ENCODE results near the gene GPR37L1.
"Not testable (repeated sequence)": the region's sequence is repeated elsewhere in the genome, so short reads cannot be mapped to it uniquely, and the experiment has no call there.

GPR37L1 gene

DNA sequence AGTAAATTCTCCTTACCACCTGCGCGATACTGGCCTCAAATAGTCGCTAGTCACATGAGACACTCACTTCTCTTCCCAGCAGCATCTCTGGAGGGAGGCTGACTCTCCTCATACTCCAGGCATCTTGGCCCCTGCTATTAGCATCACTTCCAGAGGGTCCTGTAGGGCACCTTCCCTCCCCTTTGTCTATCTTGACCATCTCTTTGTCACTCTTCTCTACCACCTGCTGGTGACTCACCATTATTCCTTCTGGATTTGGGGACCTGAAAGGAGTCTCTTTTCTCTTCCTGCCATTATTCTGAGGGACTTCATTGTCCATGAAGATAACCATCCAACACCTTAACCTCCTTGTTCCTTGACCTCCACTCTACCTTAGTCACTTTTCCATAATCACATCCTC, 31.7 kb upstream of the GPR37L1 start:
- no peak overlapping the region for H3K9ac ChIP-seq (ENCODE audit: low read length)

DNA sequence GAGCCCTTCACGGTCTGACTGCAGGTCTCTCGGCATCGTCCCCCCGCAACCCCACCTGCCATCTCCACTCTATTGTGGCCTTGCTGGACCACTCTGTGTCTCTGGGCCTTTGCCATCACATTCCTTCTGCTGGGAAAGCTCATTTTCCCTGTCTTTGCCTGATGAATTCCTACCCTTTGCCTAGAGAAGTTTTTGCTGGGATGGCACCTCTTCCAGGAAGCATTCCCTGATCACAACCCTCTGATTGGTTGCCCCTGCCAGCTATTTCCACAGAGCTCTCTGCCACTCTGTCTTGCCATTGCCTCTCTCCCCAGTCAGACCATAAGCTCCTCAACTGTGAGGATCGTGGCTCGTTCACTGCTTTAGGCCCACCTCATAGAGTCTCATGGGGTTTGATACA, 28.9 kb upstream of the GPR37L1 start:
- Histone ChIP-seq H3K4me1 (ENCODE audit: control insufficient read depth, insufficient read depth, low read length) (no peaks in the 10 kb centered on the region), H3K9me3 (ENCODE audit: control insufficient read depth, low read length) (no peaks in the 10 kb centered on the region), H3K27me3 (ENCODE audit: control insufficient read depth, insufficient read depth, low read length) (no peaks in the 10 kb centered on the region), H3K4me3 (ENCODE audit: low read length) (no peak overlapping the region), H3K9ac (ENCODE audit: low read length) (no peak overlapping the region), H3K36me3 (ENCODE audit: control insufficient read depth, insufficient read depth, low read length) (no peaks in the 10 kb centered on the region)

More for the DNA sequence above, 31.7 kb upstream of the GPR37L1 start:
- no peaks in the 10 kb centered on the region for H3K27me3 ChIP-seq (ENCODE audit: control insufficient read depth, insufficient read depth, low read length)
- H3K9me3 ChIP-seq (ENCODE audit: control insufficient read depth, low read length), result no peaks in the 10 kb centered on the region
- H3K36me3 ChIP-seq (ENCODE audit: control insufficient read depth, insufficient read depth, low read length), result no peaks in the 10 kb centered on the region
- H3K4me3 ChIP-seq (ENCODE audit: low read length), result no peak overlapping the region
- peaks cover 25% of the 10 kb centered on the region for H3K4me1 ChIP-seq (ENCODE audit: control insufficient read depth, insufficient read depth, low read length)

DNA sequence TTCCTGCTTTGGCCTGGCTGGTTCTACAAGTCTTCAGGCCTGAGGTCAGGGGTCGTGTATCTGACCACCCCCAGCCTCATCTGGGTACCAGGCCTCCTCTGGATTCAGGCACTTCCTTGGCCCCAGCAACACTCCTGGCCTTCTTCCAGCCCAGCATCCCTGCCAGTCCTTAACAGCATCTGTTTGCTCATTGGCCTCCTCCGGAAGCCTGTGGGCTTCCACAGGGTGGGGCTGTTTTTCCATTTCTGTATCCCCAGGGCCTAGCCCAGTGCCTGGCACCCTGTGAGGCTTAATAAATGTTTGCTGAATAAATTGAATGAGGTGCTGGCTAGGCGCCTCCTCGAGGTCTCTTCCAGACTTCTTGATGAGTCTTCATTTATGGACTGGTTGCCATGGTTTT, 21.5 kb upstream of the GPR37L1 start:
- peaks cover 35% of the 10 kb centered on the region for H3K4me1 ChIP-seq (ENCODE audit: control insufficient read depth, insufficient read depth, low read length)
- H3K9me3 ChIP-seq (ENCODE audit: control insufficient read depth, low read length), result no peaks in the 10 kb centered on the region
- no peak overlapping the region for H3K4me3 ChIP-seq (ENCODE audit: low read length)
- H3K27me3 ChIP-seq (ENCODE audit: control insufficient read depth, insufficient read depth, low read length), result no peaks in the 10 kb centered on the region
- peak overlapping the region; percentile 35 for H3K9ac ChIP-seq (ENCODE audit: low read length)
- H3K36me3 ChIP-seq (ENCODE audit: control insufficient read depth, insufficient read depth, low read length), result no peaks in the 10 kb centered on the region

DNA sequence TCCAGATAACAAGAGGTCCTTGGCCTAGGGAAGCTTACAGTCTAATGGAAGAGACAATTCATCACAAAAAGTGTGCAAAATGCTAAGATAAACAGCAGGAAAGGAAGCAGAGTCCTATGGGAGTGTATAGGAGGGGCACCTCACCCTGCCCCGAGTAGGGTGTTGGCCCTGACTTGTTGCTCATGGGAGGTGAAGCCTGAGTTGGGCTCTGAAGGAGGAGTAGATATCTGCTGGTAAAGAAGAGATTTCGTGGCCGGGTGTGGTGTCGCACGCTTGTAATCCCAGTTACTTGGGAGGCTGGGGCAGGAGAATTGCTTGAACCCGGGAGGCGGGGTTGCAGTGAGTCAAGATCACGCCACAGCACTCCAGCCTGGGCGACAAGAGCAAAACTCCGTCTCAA, 18.6 kb upstream of the GPR37L1 start:
- Histone ChIP-seq H3K36me3 (ENCODE audit: control insufficient read depth, insufficient read depth, low read length) (no peaks in the 10 kb centered on the region), H3K4me1 (ENCODE audit: control insufficient read depth, insufficient read depth, low read length) (peaks cover 64% of the 10 kb centered on the region), H3K4me3 (ENCODE audit: low read length) (no peak overlapping the region)

DNA sequence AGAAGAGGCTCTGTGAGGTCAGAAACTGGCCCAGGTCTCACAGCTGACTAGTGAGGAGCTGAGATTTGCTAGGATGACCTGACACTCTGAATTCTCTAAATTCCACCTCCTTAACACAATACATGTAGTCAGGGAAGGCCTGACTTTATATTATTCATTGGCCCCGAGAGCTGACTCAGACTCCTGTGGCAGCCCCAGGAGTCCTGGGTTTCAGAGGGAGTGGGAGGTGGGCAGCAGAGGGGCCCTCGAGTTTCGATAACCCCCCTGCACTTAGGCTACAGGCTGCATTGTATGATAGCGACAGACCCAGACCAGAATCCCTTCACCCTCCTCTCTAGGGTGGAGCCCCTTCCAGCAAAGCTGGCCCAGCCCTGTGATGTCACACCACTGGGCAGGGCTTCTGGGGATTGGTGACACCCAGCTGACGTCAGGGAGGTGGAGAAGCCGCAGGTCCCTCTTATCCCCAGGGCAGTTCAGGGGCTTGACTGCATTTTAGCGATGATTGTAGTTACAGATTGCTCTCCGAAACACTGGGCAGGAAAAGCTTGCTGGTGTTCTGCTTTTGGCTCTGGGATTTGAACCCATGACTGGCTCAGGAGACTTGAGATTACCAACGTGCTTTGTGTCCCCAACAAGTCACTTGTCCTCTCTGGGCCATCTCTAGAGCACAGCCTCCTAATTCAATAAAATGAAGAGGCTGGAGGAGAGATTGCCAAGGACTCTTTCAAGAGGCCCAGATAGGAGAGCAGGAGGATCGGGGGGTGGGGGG, 17.0 kb upstream of the GPR37L1 start:
- no peaks in the 10 kb centered on the region for H3K27me3 ChIP-seq (ENCODE audit: control insufficient read depth, insufficient read depth, low read length)
- H3K36me3 ChIP-seq (ENCODE audit: control insufficient read depth, insufficient read depth, low read length), result no peaks in the 10 kb centered on the region
- H3K9me3 ChIP-seq (ENCODE audit: control insufficient read depth, low read length), result no peaks in the 10 kb centered on the region
- H3K4me3 ChIP-seq (ENCODE audit: low read length), result peak overlapping the region; percentile 21
- peaks cover 73% of the 10 kb centered on the region for H3K4me1 ChIP-seq (ENCODE audit: control insufficient read depth, insufficient read depth, low read length)
- H3K9ac ChIP-seq (ENCODE audit: low read length), result peak overlapping the region; percentile 95

More for the DNA sequence above, 18.6 kb upstream of the GPR37L1 start:
- Histone ChIP-seq H3K9ac (ENCODE audit: low read length) (no peak overlapping the region), H3K9me3 (ENCODE audit: control insufficient read depth, low read length) (no peaks in the 10 kb centered on the region), H3K27me3 (ENCODE audit: control insufficient read depth, insufficient read depth, low read length) (no peaks in the 10 kb centered on the region)

DNA sequence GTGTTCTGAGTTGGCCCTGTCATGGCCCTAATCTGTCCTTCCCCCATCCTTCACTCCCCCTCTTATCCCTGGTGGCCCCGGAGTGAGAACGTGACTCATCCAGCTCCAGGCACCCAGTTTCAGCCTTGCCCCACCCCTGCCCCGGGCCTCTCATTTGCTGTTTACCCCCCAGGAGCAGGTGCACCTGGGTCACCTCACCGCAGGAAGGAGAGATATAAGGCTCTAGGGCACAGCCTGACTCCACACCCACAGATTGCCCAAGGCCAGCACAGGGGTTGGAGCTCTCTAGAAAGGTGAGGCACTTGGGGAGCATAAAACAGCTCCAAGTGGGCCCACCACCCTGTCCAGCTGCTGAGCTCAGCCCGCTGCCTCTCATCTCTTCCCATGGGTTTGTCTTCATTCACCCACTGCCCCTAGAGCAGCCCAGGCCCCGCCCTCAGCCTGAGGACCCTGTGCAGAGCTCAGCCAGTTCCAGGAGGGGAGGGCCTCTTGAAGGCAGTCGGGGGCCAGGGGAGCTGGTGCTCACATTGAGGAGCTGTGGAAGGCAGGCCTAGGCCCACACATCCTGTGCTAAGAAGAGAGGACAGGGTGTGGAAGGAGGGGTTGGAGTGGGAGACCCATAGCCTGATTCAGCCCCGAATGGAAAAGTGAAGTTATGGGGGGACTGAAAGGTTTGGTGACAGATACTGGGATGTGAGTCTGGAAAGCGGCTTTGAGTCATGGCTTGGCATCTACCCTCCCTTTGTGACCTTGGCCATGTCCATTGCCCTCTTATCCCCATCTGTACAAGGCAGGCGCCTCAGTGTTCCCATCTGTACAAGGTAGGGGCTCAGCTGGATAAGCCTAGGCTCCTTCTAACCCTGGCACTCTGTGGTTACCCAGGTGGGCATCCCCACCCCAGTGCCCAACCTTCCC, 16.1 kb upstream of the GPR37L1 start:
- Histone ChIP-seq H3K36me3 (ENCODE audit: control insufficient read depth, insufficient read depth, low read length) (no peaks in the 10 kb centered on the region), H3K9me3 (ENCODE audit: control insufficient read depth, low read length) (no peaks in the 10 kb centered on the region), H3K4me1 (ENCODE audit: control insufficient read depth, insufficient read depth, low read length) (peaks cover 65% of the 10 kb centered on the region), H3K9ac (ENCODE audit: low read length) (peak overlapping the region; percentile 95), H3K27me3 (ENCODE audit: control insufficient read depth, insufficient read depth, low read length) (no peaks in the 10 kb centered on the region), H3K4me3 (ENCODE audit: low read length) (peak overlapping the region; percentile 44)

DNA sequence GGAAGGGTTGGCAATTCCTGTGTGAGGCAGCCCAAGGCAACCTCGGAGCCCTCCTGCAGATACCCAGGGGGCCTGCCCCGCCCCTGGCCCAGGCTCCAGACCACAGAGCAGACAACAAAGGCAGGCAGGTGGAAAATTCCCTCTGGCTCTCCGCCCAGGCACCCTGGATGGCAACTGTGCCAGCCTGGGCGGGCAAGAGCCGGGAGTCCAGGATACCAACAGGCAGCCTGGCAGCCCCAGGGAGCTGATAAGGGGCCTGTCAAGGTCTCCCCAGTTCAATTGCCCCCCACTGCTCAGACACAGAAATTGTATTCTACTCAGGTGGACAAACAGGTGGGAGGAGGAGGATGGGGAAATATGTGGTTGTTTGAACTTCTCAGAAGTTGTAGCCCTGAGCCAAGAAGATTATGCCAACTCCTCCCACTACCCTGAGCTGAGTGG, 15.4 kb upstream of the GPR37L1 start:
- Histone ChIP-seq H3K4me1 (ENCODE audit: control insufficient read depth, insufficient read depth, low read length) (peaks cover 63% of the 10 kb centered on the region), H3K36me3 (ENCODE audit: control insufficient read depth, insufficient read depth, low read length) (no peaks in the 10 kb centered on the region), H3K4me3 (ENCODE audit: low read length) (no peak overlapping the region), H3K9me3 (ENCODE audit: control insufficient read depth, low read length) (no peaks in the 10 kb centered on the region), H3K9ac (ENCODE audit: low read length) (peak overlapping the region; percentile 95), H3K27me3 (ENCODE audit: control insufficient read depth, insufficient read depth, low read length) (no peaks in the 10 kb centered on the region)

DNA sequence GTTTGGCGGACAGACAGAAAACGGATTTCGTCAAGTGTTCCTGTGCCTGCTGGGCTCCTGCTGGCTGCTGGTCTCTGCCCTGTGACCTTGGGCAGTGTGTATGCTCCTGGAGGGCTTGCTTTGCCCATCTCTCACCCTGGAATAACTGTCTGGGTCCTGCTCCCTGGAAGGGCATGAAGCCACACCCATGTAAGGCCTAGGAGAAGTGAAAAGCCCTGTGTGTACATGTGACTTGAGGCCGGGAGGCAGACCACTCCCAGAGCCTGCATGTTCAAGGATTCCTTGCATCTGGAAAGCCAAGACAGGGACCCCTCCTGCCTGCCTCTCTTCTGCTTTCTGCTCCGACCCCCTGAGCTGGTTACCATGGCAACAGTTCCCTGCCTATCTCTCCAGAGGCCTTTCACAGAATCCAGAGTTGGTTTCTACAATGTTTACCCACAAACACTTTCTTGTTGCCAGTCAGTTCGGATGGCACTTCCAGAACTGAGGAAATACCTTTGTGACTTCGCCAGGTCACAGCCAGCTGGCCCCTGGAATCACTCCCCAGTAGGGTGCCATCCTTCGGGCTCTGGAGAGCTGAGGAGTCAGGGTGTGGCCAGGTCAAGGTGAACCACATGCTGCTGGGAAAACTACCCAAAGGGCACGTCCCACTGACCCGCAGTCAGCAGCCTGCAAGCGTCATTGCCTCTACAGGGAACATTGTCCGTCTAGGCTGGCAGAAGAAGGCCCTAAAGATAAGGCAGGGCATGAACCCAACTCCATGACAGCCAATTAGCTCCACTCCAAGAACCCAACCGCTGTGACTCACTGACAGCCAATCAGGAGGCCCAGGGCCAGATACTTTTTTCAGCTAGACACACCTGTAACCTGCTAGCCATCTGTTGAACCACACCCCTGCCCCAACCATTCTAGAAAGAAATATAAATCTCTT, 14.7 kb upstream of the GPR37L1 start:
- no peak overlapping the region for H3K4me3 ChIP-seq (ENCODE audit: low read length)
- peaks cover 67% of the 10 kb centered on the region for H3K4me1 ChIP-seq (ENCODE audit: control insufficient read depth, insufficient read depth, low read length)
- H3K9me3 ChIP-seq (ENCODE audit: control insufficient read depth, low read length), result no peaks in the 10 kb centered on the region
- H3K9ac ChIP-seq (ENCODE audit: low read length), result peak overlapping the region; percentile 95
- no peaks in the 10 kb centered on the region for H3K36me3 ChIP-seq (ENCODE audit: control insufficient read depth, insufficient read depth, low read length)
- H3K27me3 ChIP-seq (ENCODE audit: control insufficient read depth, insufficient read depth, low read length), result no peaks in the 10 kb centered on the region

DNA sequence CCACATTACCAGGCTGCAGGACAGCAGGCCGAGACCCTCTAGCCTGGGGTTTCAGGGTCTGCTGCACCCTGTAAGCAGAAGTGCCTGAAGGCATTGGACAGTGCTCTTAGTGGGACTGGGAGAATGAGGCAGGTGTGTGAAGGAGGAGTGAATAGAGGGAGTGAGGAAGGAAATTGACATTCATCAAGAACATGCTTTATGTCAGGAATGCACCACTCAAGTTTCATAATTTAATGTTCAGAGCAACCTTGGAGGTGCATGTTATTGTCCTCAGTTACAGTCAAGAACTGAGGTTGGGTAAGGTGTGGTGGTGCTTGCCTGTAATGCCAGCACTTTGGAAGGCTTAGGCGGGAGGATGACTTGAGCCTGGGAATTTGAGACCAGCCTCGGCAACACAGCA, 11.7 kb upstream of the GPR37L1 start:
- H3K4me1 ChIP-seq (ENCODE audit: control insufficient read depth, insufficient read depth, low read length), result peaks cover 60% of the 10 kb centered on the region
- H3K9me3 ChIP-seq (ENCODE audit: control insufficient read depth, low read length), result no peaks in the 10 kb centered on the region
- no peaks in the 10 kb centered on the region for H3K36me3 ChIP-seq (ENCODE audit: control insufficient read depth, insufficient read depth, low read length)
- H3K4me3 ChIP-seq (ENCODE audit: low read length), result no peak overlapping the region
- no peaks in the 10 kb centered on the region for H3K27me3 ChIP-seq (ENCODE audit: control insufficient read depth, insufficient read depth, low read length)
- H3K9ac ChIP-seq (ENCODE audit: low read length), result no peak overlapping the region

DNA sequence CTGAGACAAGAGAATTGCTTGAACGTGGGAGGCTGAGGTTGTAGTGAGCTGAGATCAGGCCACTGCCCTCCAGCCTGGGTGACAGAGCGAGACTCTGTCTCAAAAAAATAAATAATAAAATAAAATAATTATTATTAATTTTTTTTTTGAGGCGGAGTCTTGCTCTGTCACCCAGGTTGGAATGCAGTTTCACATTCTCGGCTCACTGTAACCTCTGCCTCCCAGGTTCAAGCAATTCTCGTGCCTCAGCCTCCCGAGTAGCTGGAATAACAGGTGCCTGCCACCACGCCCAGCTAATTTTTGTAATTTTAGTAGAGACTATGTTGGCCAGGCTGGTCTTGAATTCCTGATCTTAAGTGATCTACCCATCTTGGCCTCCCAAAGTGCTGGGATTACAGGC, 11.1 kb upstream of the GPR37L1 start:
- H3K36me3 ChIP-seq (ENCODE audit: control insufficient read depth, insufficient read depth, low read length); H3K9me3 ChIP-seq (ENCODE audit: control insufficient read depth, low read length); H3K27me3 ChIP-seq (ENCODE audit: control insufficient read depth, insufficient read depth, low read length); H3K4me3 ChIP-seq (ENCODE audit: low read length); H3K9ac ChIP-seq (ENCODE audit: low read length): not testable (repeated sequence)
- peaks cover 54% of the 10 kb centered on the region for H3K4me1 ChIP-seq (ENCODE audit: control insufficient read depth, insufficient read depth, low read length)

DNA sequence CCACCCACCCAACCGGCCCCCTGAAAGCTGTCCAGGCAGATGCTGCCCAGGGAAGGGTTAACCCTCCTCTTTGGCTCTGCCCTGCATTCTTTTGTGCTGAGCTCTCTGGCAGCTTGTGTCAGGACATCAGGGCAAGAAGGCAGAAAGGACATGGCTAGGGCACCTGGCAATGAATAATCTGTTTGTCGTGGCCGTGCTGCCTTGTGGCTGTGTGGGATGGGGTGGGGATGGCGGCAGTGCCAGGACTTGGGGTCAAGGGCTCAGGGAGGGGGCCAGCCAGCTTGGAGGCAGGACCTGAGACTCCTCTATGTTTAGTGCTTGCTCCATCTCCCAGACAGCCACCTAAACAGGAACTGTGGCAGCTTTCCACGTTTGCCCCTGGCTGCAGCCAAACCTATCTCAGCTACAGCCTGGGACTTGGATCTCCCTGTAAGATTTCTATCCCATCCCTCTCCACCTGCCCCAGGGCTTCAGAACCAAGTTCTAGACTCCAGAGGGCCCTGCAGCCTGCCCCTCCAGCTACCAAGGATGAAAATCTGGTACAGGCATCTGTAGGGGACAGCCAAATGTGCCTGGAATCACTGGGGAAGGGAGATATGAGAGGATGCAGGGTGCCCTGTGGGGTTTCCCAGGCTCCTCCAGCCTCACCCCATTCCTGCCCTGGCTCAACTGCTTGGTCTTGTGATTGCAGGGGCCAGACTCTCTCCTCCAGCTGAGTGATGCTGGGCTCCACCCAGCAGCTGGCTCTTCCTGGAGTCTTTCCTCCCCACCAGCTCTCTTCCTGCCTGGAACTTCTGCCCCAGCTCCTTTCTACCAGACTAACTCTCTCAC, 9.6 kb upstream of the GPR37L1 start:
- Histone ChIP-seq H3K4me3 (ENCODE audit: low read length) (no peak overlapping the region), H3K9ac (ENCODE audit: low read length) (peak overlapping the region; percentile 58), H3K9me3 (ENCODE audit: control insufficient read depth, low read length) (no peaks in the 10 kb centered on the region), H3K27me3 (ENCODE audit: control insufficient read depth, insufficient read depth, low read length) (no peaks in the 10 kb centered on the region), H3K4me1 (ENCODE audit: control insufficient read depth, insufficient read depth, low read length) (peaks cover 43% of the 10 kb centered on the region), H3K36me3 (ENCODE audit: control insufficient read depth, insufficient read depth, low read length) (no peaks in the 10 kb centered on the region)

All from mucosa of stomach (tissue), 1 donor.